Transverse colon (tissue), 4 donors: ENCODE results near the gene FA2H.

Experiments used
- CTCF ChIP-seq, 5 experiments: fragments of 200-600 bp in 3 of 5; fragments of 450-650 bp in 2 of 5; sonication (generic) in 3 of 5; IDR thresholded peaks; 1 replicate in 2 of 5; 2 replicates in 3 of 5; pipeline ENCODE4 v1.5.1; 2016 to 2017; ENCODE audit warnings: antibody characterized with exemption in 5 of 5, inconsistent platforms in 3 of 5, mild to moderate bottlenecking in 2 of 5, moderate library complexity in 1 of 5
- POLR2AphosphoS5 ChIP-seq, 3 donors: sonication (generic); formaldehyde crosslinking; IDR thresholded peaks; one replicate each; pipeline ENCODE4 v1.6.1; 2016; ENCODE audit warnings: antibody characterized with exemption in 3 of 3

- TF ChIP-seq CTCF (IDR thresholded peaks at IDR 0.05) (no peak), POLR2AphosphoS5 (IDR thresholded peaks at IDR 0.05) (no peak)
Measured at GRCh38 chr16:74713876-74714275, 60.7 kb downstream of the FA2H start.
